Activated naive CD8-positive, alpha-beta T cell (primary cell): ENCODE results near the gene NPLOC4.
A peak's percentile ranks its signal among the peaks of the same experiment; 100 is the strongest.

ENCODE experiments used
- H3K27ac Mint-ChIP-seq: one replicate; pipeline ENCODE4 v1.8.0; 2021; ENCODE audit warnings: mixed read lengths
- H3K27me3 Mint-ChIP-seq: one replicate; pipeline ENCODE4 v1.8.0; 2021; ENCODE audit warnings: mixed read lengths
- H3K36me3 Mint-ChIP-seq: one replicate; pipeline ENCODE4 v1.8.0; 2021; ENCODE audit warnings: mixed read lengths
- H3K4me1 Mint-ChIP-seq: one replicate; pipeline ENCODE4 v1.8.0; 2021; ENCODE audit warnings: low read depth, mixed read lengths
- H3K4me3 Mint-ChIP-seq: one replicate; pipeline ENCODE4 v1.8.0; 2021; ENCODE audit warnings: mild to moderate bottlenecking, mixed read lengths
- H3K9me3 Mint-ChIP-seq: one replicate; pipeline ENCODE4 v1.8.0; 2021; ENCODE audit warnings: low read depth, mixed read lengths

The NPLOC4 gene

DNA sequence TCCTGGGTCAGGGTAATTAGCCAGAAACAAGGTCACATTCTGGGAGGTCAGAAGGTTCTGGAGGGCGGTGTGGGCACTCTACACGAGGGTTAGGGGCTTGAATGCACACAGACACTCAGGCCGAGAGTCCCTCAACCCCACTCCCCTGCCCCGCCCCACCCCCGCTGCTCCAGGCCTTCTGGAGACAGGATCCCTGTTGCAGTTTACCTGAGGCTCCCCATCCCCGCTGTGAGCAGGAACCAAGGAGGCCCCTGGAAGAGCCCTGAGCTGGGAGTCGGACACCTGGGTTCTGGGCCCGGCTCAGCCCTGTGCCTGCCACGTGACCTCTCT lies 119.9 kb downstream of the NPLOC4 start:
- H3K4me1 Mint-ChIP-seq, result peaks cover 22% of the 10 kb centered on the region
- no peaks in the 10 kb centered on the region for H3K27me3 Mint-ChIP-seq
- no peak overlapping the region for H3K4me3 Mint-ChIP-seq
- no peak overlapping the region for H3K27ac Mint-ChIP-seq
- no peaks in the 10 kb centered on the region for H3K9me3 Mint-ChIP-seq
- no peaks in the 10 kb centered on the region for H3K36me3 Mint-ChIP-seq

DNA sequence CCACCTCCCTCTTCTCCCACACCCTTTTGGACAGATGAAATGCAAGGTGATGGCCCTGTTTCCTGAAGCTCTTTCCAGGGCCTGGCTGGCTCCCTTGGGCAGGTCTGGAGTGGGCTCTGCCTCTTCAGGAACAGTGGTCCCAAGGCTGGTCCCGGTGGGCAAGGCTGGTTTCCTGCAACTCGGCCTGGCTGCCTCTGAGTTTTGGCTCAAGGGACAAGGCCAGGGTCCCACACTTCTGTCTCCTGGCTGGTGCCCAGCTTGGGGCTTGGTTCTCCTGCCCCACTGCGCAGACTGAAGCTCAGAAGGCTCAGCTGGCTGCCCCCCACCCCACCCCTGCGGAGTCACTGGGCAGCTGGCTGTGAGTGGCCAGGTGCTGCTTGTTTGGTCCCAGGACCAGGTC lies 120.5 kb downstream of the NPLOC4 start:
- Mint-ChIP-seq H3K9me3 (no peaks in the 10 kb centered on the region), H3K4me3 (peak overlapping the region; percentile 86), H3K36me3 (peaks cover 3% of the 10 kb centered on the region), H3K27ac (peak overlapping the region; percentile 34), H3K27me3 (no peaks in the 10 kb centered on the region), H3K4me1 (peaks cover 22% of the 10 kb centered on the region)

- no peaks in the 10 kb centered on the region for H3K9me3 Mint-ChIP-seq
- H3K27me3 Mint-ChIP-seq, result no peaks in the 10 kb centered on the region
- H3K4me3 Mint-ChIP-seq, result peak overlapping the region; percentile 86
Measured at GRCh38 chr17:81515530-81516041, 121.3 kb downstream of the NPLOC4 start.

GRCh38 chr17:81514739-81515529 lies 122.0 kb downstream of the NPLOC4 start:
- Mint-ChIP-seq H3K27me3 (no peaks in the 10 kb centered on the region), H3K36me3 (peaks cover 17% of the 10 kb centered on the region), H3K4me3 (peak overlapping the region; percentile 86), H3K27ac (peak overlapping the region; percentile 25), H3K4me1 (peaks cover 23% of the 10 kb centered on the region), H3K9me3 (no peaks in the 10 kb centered on the region)

More at GRCh38 chr17:81515530-81516041, 121.3 kb downstream of the NPLOC4 start:
- Mint-ChIP-seq H3K4me1 (peaks cover 21% of the 10 kb centered on the region), H3K36me3 (peaks cover 10% of the 10 kb centered on the region), H3K27ac (peak overlapping the region; percentile 25)

DNA sequence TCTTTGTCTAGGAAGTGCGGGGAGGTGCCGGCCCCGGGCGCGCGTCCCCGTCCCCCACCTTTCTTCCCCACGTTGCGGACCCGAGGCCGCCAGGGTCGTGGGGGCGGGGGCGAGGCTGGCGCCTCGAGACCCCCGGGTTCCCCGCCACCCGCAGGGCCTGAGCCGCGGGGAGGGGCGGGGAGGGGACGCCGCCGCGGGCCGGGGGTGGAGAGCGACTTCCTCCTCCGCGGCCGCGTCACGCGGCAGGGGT lies 122.5 kb downstream of the NPLOC4 start:
- Mint-ChIP-seq H3K9me3 (no peaks in the 10 kb centered on the region), H3K4me3 (peak overlapping the region; percentile 76), H3K4me1 (peaks cover 28% of the 10 kb centered on the region), H3K36me3 (peaks cover 22% of the 10 kb centered on the region), H3K27ac (no peak overlapping the region), H3K27me3 (no peaks in the 10 kb centered on the region)

- Mint-ChIP-seq H3K4me1 (peaks cover 33% of the 10 kb centered on the region), H3K27ac (peak overlapping the region; percentile 82), H3K36me3 (peaks cover 27% of the 10 kb centered on the region), H3K9me3 (no peaks in the 10 kb centered on the region), H3K4me3 (peak overlapping the region; percentile 90), H3K27me3 (no peaks in the 10 kb centered on the region)
Measured at GRCh38 chr17:81513753-81514488, 123.0 kb downstream of the NPLOC4 start.

- peak overlapping the region; percentile 82 for H3K27ac Mint-ChIP-seq
- H3K27me3 Mint-ChIP-seq, result no peaks in the 10 kb centered on the region
- peak overlapping the region; percentile 90 for H3K4me3 Mint-ChIP-seq
- H3K9me3 Mint-ChIP-seq, result no peaks in the 10 kb centered on the region
- H3K36me3 Mint-ChIP-seq, result peaks cover 27% of the 10 kb centered on the region
- peaks cover 35% of the 10 kb centered on the region for H3K4me1 Mint-ChIP-seq
Measured at GRCh38 chr17:81513372-81513752, 123.5 kb downstream of the NPLOC4 start.

DNA sequence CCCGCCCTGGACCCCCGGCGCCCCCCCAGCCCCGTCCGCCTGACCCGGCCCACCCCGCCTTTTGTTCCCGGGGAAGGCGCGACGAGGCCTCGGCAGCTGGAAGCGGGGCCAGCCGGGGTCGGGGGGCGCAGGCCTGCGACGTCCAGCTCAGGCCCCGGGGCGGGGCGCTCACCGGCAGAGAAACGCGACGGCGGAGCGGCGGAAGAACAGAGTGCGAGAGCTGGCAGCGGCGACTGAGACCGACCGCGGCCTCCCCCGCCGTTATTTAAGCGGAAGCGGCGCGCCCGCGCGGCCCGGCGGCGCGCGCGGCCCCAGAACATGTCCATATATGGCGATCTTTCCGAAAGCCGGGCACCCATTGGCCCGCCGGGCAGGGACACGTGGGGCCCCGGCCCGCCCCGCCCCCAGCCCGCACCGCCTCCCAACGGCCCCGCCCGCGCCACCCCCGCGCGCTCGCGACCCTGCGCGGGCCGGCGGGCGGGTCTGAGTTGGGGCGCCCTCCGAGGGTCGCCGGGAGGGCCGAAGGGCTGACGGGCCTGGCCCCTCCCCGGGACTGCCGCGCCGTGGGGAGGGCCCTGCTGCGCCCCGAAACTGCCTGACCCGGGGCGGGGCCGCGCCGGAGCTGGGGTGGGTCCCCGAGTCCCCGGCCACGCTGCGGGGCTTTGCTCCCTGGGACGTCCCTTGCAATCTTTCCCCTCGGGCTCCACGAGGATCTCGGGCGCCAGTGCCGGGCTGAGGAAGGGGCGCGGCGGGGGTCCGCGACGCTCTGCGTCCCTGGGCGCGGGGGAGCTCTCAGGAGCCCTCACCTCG lies 124.1 kb downstream of the NPLOC4 start, which contains the start of gene ACTG1:
Gene ACTG1 (minus strand): TSS at position 238 of the 810 bp plus-strand sequence. CDS start 445 bp downstream, outside the sequence.
- Mint-ChIP-seq H3K27ac (peak within 1 kb of the TSS; percentile 95), H3K9me3 (no peaks in the 10 kb centered on the region), H3K36me3 (peaks cover 27% of the 10 kb centered on the region), H3K4me3 (peak within 1 kb of the TSS; percentile 96), H3K27me3 (no peaks in the 10 kb centered on the region), H3K4me1 (peaks cover 33% of the 10 kb centered on the region)

DNA sequence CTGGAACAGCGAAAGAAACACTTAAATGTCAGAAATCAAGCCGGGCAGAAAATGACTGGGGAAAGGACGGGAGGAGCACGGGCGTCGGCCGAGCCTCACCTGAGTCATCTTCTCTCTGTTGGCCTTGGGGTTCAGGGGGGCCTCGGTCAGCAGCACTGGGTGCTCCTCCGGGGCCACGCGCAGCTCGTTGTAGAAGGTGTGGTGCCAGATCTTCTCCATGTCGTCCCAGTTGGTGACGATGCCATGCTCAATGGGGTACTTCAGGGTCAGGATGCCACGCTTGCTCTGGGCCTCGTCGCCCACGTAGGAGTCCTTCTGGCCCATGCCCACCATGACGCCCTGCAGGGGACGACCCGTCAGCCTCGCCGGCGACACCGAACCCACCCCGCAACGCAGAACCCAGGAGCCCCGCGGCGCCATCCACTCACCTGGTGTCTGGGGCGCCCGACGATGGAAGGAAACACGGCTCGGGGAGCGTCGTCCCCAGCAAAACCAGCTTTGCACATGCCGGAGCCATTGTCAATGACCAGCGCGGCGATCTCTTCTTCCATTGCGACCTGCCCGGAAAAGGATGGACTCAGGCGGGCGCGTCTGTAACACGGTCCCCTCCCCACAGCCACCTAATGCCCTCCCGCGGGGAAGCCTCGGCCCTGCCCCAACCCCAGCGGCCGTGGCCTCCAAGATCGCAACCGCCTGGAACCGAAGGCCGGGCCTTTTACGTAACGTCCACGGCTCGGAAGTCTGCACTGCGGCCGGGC lies 124.9 kb downstream of the NPLOC4 start:
- Mint-ChIP-seq H3K4me1 (peaks cover 33% of the 10 kb centered on the region), H3K27me3 (no peaks in the 10 kb centered on the region), H3K27ac (peak overlapping the region; percentile 95), H3K4me3 (peak overlapping the region; percentile 96), H3K9me3 (no peaks in the 10 kb centered on the region), H3K36me3 (peaks cover 27% of the 10 kb centered on the region)

DNA sequence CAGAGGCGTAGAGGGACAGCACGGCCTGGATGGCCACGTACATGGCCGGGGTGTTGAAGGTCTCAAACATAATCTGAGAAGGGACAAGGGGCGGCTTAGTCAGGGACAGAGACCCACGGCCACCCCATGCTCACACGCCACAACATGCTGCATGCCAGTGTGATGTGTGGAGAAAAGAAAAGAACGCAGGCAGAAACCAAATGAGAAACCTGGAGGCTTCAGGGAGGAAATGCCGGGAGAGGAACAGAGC lies 125.4 kb downstream of the NPLOC4 start:
- peak overlapping the region; percentile 96 for H3K4me3 Mint-ChIP-seq
- peak overlapping the region; percentile 95 for H3K27ac Mint-ChIP-seq
- no peaks in the 10 kb centered on the region for H3K27me3 Mint-ChIP-seq
- H3K4me1 Mint-ChIP-seq, result peaks cover 29% of the 10 kb centered on the region
- H3K9me3 Mint-ChIP-seq, result no peaks in the 10 kb centered on the region
- peaks cover 27% of the 10 kb centered on the region for H3K36me3 Mint-ChIP-seq

DNA sequence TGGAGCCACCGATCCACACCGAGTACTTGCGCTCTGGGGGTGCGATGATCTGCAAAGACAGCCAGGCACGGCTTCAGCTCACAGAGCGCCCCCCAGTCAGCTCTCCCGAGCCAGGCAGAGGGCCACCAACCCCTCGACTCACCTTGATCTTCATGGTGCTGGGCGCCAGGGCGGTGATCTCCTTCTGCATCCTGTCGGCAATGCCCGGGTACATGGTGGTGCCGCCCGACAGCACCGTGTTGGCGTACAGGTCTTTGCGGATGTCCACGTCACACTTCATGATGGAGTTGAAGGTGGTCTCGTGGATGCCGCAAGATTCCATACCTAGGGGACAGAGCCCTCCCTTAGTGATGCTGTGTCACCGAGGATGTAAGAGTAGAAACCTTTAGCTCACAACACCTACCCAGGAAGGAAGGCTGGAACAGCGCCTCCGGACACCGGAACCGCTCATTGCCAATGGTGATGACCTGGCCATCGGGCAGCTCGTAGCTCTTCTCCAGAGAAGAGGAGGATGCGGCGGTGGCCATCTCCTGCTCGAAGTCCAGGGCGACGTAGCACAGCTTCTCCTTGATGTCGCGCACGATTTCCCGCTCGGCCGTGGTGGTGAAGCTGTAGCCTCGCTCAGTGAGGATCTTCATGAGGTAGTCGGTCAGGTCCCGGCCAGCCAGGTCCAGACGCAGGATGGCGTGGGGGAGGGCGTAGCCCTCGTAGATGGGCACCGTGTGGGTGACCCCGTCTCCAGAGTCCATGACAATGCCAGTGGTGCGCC lies 125.9 kb downstream of the NPLOC4 start:
- Mint-ChIP-seq H3K36me3 (peaks cover 27% of the 10 kb centered on the region), H3K9me3 (no peaks in the 10 kb centered on the region), H3K27ac (peak overlapping the region; percentile 95), H3K27me3 (no peaks in the 10 kb centered on the region), H3K4me1 (peaks cover 24% of the 10 kb centered on the region), H3K4me3 (peak overlapping the region; percentile 96)

- H3K4me3 Mint-ChIP-seq, result peak overlapping the region; percentile 96
- H3K36me3 Mint-ChIP-seq, result peaks cover 27% of the 10 kb centered on the region
- H3K27ac Mint-ChIP-seq, result peak overlapping the region; percentile 95
- H3K27me3 Mint-ChIP-seq, result no peaks in the 10 kb centered on the region
- no peaks in the 10 kb centered on the region for H3K9me3 Mint-ChIP-seq
- H3K4me1 Mint-ChIP-seq, result peaks cover 20% of the 10 kb centered on the region
Measured at GRCh38 chr17:81509972-81510784, 126.7 kb downstream of the NPLOC4 start.

- peaks cover 27% of the 10 kb centered on the region for H3K36me3 Mint-ChIP-seq
- H3K4me3 Mint-ChIP-seq, result peak overlapping the region; percentile 96
- no peaks in the 10 kb centered on the region for H3K27me3 Mint-ChIP-seq
- peak overlapping the region; percentile 95 for H3K27ac Mint-ChIP-seq
- no peaks in the 10 kb centered on the region for H3K9me3 Mint-ChIP-seq
- H3K4me1 Mint-ChIP-seq, result peaks cover 20% of the 10 kb centered on the region
Measured at GRCh38 chr17:81509207-81509971, 127.5 kb downstream of the NPLOC4 start.
